ENCODE results near the gene NDNF. TPM values are rescaled to one million over a fixed set of nuclear protein-coding genes. Genes with fewer than 3 reads are reported as not detected.

Gene NDNF
- total and polyA plus RNA-seq, 2 donors (not counting 3 experiments of a cell fraction or from before 2014, with no cell fraction given), result not detected

DNA sequence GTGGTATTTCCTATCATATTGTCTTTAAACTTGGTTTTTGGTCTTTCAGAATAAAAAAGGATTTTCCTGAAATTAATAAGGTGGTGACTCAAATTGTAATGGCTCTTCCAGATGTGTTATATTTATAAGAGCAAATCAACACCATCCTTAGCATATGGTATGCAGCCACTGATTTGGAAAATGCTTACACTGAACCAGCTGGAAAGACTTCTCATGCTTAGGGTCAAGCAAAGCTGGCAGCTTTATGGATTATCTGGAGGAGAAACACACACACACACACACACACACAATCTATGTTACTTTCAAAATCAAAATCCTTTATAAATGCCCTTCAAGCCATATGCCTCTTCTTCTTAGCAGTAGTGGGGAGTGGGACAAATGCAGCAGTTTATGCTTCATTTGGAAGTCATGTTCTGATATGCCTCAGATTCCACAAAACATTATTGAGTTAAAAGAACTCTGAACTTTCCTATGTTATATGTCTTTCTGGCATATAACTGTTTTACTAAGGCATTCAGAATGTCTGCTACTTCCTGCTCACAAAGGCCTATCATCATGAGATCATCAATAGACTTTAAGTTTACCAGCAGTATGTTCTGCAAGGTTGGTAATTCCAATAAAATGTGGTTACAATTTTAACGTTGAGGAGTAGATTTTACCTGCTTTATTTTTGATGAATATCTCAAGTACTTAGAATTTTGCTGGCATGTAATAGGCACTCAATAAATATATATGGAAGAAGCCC lies 76.9 kb downstream of the NDNF start:
- no peaks in the 10 kb centered on the region for H3K9me3 ChIP-seq (replicated peaks; ENCODE audit: control insufficient read depth, insufficient read depth, low read length)
- ChIA-PET CTCF (no interaction called here), POLR2A (no interaction called here)
- H3K27ac ChIP-seq (ENCODE audit: insufficient read depth, low read depth, low read length), result no peak overlapping the region
- no peaks in the 10 kb centered on the region for H3K27me3 ChIP-seq (ENCODE audit: control insufficient read depth in 2 of 2, insufficient read depth in 2 of 2, low read length in 2 of 2)
- no peaks in the 10 kb centered on the region for H3K9me1 ChIP-seq (replicated peaks; ENCODE audit: control insufficient read depth, extremely low read depth, insufficient read depth, low read length)
- BruUV-seq (replicated peaks), result no TSS peak
- FAIRE-seq, result no peak
- no peaks in the 10 kb centered on the region for H4K20me1 ChIP-seq (replicated peaks; ENCODE audit: control insufficient read depth, extremely low read depth, insufficient read depth, low read length)
- no peak overlapping the region for H2AFZ ChIP-seq (ENCODE audit: low read depth, low read length)
- no peaks in the 10 kb centered on the region for H3K36me3 ChIP-seq (ENCODE audit: control insufficient read depth in 2 of 2, extremely low read depth in 1 of 2, insufficient read depth in 2 of 2, low read length in 2 of 2)
- H3K9ac ChIP-seq (replicated peaks; ENCODE audit: extremely low read depth, insufficient read depth, low read length), result no peak overlapping the region
- dilution Hi-C loops (cut with MboI; ENCODE audit: extremely low pct_ligation_motif_present, low sequenced_read_pairs), result no loop called here
- TF ChIP-seq MYC (IDR thresholded peaks at IDR 0.05; ENCODE audit: low read depth, low read length), result no peak
- no peak for TF ChIP-seq EZH2 (IDR thresholded peaks at IDR 0.05; ENCODE audit: borderline replicate concordance, low read depth, low read length, severe bottlenecking)
- TF ChIP-seq FOS (IDR thresholded peaks at IDR 0.05; ENCODE audit: borderline replicate concordance, insufficient read depth, low read length), result no peak
- TF ChIP-seq, protein P1, sequence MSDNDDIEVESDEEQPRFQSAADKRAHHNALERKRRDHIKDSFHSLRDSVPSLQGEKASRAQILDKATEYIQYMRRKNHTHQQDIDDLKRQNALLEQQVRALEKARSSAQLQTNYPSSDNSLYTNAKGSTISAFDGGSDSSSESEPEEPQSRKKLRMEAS (IDR thresholded peaks at IDR 0.05; ENCODE audit: insufficient read depth, insufficient read length), result no peak
- no peak for TF ChIP-seq POLR2AphosphoS5 (IDR thresholded peaks at IDR 0.05; ENCODE audit: insufficient read depth, low read depth, low read length)
- no peak for TF ChIP-seq POLR2A (IDR thresholded peaks at IDR 0.05; ENCODE audit: low read depth, low read length)
- TF ChIP-seq JUN (IDR thresholded peaks at IDR 0.05; ENCODE audit: borderline replicate concordance, insufficient read depth, insufficient read length, low read depth), result no peak
- TF ChIP-seq, protein P2, sequence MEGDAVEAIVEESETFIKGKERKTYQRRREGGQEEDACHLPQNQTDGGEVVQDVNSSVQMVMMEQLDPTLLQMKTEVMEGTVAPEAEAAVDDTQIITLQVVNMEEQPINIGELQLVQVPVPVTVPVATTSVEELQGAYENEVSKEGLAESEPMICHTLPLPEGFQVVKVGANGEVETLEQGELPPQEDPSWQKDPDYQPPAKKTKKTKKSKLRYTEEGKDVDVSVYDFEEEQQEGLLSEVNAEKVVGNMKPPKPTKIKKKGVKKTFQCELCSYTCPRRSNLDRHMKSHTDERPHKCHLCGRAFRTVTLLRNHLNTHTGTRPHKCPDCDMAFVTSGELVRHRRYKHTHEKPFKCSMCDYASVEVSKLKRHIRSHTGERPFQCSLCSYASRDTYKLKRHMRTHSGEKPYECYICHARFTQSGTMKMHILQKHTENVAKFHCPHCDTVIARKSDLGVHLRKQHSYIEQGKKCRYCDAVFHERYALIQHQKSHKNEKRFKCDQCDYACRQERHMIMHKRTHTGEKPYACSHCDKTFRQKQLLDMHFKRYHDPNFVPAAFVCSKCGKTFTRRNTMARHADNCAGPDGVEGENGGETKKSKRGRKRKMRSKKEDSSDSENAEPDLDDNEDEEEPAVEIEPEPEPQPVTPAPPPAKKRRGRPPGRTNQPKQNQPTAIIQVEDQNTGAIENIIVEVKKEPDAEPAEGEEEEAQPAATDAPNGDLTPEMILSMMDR (IDR thresholded peaks at IDR 0.05; ENCODE audit: extremely low read depth in 1 of 2, insufficient read depth in 1 of 2, low read depth in 1 of 2, low read length in 2 of 2), result no peak
- no peak for TF ChIP-seq GATA2 (IDR thresholded peaks at IDR 0.05; ENCODE audit: insufficient read depth, insufficient read length, low read depth, low read length)
- H3K4me1 ChIP-seq (ENCODE audit: control insufficient read depth, extremely low read depth, insufficient read depth, low read length), result no peaks in the 10 kb centered on the region
- no peak overlapping the region for H3K4me3 ChIP-seq (replicated peaks in 1 of 3; ENCODE audit: insufficient read depth in 1 of 3, low read depth in 1 of 3, low read length in 3 of 3)
- no peak for DNase-seq (ENCODE audit: low read depth, low spot score)
- H3K4me2 ChIP-seq (ENCODE audit: insufficient read depth, low read length), result no peak overlapping the region
- H3K79me2 ChIP-seq (ENCODE audit: control insufficient read depth, insufficient read depth, low read length), result no peaks in the 10 kb centered on the region
- intact Hi-C loops (cut with micrococcal nuclease), result no loop called here
